Bone marrow (tissue), 2 donors: Measurements from ENCODE around the gene OAT.
"Not testable (repeated sequence)": the region's sequence is repeated elsewhere in the genome, so short reads cannot be mapped to it uniquely, and the experiment has no call there.

Experiments used
- DNase-seq, 2 donors: peaks; one replicate each; lab custom pipeline; 2025; lab: John Stamatoyannopoulos, UW

Gene OAT

DNA sequence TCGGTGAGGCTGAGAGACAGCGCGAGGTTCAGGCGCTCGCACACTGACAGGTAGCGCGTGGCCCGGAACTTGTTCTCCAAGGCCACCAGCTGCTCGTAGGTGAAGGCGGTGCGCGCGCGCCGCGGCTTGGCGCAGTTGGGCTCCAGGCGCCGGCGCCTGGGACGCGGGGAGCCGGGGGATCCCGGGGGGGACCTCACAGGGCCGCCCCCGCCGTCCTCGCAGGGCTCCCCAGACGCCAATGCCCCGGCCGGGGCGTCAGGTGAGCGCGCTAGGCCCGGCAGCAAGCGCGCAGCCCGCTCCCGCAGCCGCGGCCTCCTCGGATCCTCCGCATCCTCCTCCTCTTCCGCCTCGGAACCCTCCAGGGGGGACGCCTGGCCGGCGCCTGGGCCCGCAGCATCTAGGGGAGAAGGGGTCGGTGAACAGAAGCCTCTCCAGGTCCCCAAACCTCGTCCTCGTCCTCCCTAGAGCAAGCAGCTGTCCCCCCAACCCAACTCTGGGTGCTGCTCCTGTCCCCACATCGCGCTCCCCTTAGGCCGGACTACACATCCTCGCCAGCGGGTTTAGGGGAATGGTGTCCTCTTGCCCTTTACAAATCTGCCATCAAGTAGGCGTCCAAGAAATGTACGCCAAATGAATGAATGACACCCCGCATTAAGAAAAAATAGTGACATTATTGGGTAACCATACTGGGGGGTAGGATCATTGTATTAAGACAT lies 29.2 kb upstream of the OAT start:
- DNase-seq = no peak

DNA sequence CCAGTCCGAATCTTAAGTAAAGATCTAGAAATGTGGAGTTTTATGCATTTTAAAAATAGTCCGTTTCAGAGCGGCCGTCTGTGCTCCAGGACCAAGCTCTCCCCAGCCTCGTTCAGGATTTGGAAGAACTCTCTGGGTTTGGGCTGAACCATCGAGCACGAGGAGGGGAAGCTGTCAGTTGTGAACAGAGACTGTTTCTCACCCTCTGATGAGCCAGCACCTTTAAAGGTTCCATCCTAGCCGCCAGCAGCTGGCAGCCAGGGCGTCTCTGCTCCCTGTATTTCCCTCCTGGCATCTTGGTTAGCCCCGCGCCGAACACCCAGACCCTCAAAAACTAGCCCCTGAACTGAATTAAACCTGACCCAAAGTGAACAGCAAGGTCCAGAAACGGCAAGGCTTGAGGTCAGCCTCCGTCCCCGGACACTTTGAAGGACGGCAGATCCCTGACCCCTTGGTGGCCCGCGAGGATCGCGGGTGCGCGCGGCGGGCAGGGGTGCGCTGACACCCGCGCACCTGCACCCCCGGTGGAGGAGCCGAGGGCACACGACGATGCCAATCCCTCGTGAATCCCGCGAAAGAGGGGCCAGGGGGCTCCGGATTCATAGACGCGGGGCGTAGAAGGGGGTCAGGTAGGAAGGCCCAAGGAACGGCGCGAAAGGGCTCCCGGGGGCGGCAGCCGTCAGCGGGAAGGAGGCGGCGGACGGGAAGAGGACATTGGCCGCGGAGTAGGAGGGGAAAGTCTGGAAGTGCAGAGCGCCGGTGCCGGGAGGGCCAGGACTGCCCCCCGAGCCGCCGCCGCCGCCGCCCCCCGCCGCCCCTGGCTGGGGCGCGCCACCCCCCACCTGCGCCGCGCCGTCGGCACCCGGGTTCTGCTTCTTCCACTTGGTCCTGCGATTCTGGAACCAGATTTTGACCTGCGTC lies 28.4 kb upstream of the OAT start:
- DNase-seq = no peak

DNA sequence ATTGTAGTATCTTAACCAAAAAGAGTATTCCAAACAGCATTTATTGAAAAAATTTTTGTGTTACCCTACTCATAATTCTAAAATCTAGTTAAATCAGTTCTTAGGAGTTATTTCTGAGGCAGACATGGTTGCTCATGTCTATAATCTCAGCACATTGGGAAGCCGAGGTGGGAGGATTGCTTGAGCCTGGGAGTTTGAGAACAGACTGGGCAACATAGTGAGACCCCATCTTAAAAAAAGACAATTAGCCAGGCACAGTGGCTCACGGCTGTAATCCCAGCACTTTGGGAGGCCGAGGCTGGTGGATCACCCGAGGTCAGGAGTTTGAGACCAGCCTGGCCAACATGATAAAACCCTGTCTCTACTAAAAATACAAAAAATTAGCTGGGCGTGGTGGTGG lies 23.0 kb upstream of the OAT start:
- DNase-seq = not testable (repeated sequence)

DNA sequence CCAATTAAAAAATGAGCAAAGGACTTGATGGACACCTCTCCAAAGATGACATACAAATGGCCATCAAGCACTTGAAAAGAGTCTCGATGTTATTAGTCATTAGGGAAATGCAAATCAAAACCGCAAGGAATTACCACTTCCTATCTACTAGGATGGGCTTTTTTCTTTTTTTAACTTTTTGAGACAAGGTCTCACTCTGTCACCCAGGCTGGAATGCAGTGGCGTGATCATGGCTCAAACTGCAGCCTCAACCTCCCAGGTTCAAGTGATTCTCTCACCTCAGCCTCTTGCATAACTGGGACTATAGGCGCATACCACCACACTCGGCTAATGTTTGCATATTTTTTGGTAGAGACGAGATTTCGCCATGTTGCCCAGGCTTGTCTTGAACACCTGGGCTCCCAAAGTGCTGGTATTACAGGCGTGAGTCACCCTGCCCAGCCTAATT lies 17.5 kb upstream of the OAT start:
- no peak for DNase-seq

DNA sequence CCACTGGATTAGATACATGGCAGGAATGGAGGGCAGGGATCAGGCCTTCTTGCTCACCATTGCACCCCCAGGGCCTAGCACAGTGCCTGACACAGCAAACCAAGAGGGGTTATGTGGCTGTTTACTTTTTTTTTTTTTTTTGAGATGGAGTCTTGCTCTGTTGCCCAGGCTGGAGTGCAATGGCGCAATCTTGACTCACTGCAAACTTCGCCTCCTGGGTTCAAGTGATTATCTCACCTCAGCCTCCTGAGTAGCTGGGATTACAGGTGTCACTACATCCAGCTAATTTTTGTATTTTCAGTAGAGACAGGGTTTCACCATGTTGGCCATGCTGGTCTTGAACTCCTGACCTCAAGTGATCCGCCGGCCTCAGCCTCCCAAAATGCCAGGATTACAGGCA lies 17.0 kb upstream of the OAT start:
- not testable (repeated sequence) for DNase-seq

DNA sequence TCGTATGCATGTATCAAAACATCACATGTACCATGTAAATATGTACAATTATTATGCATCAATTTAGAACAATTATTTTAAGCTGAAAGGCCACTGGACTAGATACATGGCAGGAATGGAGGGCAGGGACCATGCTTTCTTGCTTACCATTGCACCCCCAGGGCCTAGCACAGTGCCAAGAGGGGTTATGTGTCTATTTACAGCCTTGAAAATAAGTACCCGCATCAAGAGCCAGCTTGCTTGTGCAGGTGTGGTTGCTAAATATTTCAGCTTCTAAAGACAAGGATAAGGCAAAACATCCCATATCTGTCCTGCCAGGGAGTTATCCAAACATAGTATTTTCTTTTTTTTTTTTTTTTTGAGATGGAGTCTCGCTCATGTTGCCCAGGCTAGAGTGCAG lies 14.7 kb upstream of the OAT start:
- DNase-seq = no peak

DNA sequence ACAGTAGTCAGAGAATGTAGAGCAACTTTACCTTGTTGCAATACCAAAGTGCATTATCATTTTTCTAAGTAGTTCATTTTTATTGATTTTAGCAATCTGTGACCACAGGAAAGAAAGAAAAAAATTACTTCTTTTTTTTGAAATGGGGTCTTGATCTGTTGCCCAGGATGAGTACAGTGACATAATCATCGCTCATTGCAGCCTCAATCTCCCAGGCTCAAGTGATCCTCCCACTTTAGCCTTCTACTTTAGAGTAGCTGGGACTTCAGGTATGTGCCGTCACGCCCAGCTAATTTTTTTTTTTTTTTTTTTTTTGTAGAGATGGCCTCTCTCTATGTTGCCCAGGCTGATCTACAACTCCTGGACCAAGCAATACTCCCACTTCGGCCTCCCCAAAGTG lies 11.4 kb upstream of the OAT start:
- DNase-seq = no peak

DNA sequence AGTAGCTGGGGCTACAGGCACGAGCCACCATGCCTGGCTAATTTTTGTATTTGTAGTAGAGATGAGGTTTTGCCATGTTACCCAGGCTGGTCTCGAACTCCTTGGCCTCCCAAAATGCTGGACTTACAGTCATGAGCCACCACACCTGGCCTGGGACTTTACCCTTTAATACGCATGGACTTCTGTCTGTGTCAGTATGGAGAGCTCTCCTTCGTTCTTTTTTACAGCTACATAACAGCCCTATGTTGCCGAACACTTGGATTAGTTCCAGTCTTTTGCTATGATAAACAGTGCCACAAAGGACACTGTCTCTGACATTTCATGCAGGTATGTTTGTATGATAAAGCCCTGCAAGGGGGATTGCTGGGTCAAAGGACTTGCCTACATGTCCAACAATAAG lies 10.9 kb upstream of the OAT start:
- DNase-seq = no peak

DNA sequence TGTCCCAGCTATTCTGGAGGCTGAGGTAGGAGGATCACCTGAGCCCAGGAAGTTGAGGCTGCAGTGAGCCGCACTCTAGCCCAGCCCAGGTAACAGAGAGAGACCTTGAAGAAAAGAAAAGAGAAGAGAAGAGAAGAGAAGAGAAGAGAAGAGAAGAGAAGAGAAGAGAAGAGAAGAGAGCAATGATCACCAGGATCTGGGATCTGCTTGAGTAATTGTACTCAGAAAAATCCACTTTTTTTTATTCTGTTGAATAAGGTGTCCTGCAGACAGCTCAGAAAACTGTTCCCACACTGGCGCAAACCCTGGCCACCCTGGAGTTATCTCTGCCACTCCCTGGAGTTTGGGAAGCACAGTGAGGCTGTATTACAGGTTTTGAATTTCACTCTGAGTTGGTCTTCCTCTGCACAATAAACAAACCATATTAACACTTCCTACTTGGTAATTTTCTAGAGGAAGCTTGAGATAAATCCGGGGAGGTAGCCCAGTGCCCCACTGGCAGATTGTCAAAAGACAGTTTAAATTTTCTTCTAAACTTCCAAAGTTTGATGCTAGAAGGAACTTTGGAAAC lies 9.6 kb upstream of the OAT start:
- DNase-seq = no peak

DNA sequence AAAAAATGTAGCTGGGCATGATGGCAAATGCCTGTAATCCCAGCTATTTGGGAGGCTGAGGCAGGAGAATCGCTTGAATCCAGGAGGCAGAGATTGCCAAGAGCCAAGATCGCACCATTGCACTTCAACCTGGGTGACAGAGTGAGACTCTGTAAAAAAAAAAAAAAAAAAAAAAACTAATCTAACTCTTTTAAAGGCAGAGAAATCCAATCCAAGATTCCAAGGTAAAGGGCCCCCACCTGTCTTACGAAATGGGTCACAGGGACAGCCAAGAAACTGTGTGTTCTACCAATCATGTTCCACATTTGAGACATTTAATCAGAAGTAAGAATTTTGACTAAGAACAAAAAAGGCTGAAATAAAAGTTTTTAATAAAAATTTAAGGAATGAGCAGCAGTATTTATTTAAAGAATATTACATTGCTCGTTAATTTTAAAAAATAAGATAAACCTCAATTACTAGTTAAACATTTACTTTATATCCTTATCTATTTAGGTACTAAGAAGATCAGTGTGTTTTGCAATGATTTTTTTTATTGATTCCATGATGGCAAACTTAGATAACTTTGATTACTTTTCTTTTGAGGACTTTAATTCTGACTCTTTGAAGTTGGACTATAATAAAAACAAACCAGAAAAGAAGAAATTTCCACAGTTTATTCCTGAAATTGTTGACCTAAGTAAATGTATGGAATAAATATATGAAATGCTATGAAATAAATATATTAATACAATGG lies 6.7 kb upstream of the OAT start:
- no peak for DNase-seq

DNA sequence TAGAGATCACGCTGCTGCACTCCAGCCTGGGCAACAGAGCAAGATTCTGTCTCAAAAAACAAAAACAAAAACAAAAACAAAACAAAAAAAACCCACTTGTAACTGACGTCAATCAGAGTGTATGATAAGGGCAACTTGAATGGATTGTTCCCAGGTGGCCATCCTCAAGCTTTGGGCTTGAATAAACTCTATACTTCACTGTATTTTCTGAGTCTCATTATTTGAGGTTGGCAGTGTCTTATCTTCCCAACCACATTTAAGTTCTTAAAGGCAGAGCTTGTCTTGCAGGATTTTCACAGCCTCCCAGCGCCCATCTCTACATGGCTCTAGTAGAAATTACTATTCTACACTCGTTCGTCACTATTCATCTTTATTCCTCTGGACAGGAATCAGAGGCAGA lies 5.1 kb upstream of the OAT start:
- no peak for DNase-seq

DNA sequence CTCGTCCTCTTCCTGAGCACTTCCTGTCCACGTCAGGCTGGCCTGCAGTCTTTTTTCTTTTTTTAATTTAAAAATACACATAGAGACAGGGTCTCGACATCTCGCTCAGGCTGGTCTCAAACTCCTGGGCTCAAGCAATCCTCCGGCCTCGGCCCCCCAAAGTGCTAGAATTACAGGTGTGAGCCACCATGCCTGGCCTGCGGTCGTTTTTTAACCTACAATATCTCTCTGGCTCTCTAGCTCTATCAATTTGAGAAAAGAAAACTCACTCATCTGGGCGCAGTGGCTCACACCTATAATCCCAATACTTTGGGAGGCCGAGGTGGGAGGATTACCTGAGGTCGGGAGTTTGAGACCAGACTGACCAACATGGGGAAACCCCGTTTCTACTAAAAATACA lies 4.0 kb upstream of the OAT start:
- DNase-seq = no peak

DNA sequence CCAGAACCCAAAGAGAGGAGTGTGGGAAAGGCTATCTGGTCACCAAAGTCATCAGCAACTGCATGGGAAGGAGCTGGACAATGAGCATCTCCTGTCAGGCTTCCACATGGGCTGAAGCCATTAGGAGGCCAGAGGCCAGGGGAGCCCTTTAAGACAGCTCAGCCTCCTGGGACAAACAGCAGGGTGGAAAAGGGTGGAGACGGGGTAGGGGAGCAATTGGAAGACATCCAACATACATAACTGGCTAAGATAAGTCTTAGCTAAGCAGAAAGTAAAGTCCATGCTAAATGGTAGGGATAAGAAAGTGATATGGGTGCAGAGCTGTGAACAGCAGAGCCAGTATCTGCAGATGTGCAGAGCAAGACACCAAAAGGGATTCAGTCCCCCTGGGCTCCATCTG lies 1.5 kb upstream of the OAT start:
- no peak for DNase-seq

DNA sequence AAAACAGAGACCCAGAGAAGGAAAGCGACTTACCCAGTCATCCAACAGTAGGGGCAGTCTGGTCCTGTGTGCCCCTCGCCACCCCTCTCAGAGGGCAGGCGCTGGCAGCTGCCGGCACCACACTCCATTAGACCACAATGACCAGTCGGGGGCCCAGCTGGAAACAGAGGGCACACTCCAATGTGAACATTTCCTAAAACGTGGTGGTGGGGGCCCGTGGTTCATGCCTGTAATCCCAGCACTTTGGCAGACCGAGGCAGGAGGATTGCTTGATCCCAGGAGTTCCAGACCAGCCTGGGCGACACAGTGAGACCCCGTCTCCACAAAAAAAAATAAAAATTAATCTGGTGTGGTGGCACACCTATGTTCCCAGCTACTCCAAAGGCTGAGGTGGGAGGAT lies 912 bp upstream of the OAT start:
- DNase-seq = no peak

DNA sequence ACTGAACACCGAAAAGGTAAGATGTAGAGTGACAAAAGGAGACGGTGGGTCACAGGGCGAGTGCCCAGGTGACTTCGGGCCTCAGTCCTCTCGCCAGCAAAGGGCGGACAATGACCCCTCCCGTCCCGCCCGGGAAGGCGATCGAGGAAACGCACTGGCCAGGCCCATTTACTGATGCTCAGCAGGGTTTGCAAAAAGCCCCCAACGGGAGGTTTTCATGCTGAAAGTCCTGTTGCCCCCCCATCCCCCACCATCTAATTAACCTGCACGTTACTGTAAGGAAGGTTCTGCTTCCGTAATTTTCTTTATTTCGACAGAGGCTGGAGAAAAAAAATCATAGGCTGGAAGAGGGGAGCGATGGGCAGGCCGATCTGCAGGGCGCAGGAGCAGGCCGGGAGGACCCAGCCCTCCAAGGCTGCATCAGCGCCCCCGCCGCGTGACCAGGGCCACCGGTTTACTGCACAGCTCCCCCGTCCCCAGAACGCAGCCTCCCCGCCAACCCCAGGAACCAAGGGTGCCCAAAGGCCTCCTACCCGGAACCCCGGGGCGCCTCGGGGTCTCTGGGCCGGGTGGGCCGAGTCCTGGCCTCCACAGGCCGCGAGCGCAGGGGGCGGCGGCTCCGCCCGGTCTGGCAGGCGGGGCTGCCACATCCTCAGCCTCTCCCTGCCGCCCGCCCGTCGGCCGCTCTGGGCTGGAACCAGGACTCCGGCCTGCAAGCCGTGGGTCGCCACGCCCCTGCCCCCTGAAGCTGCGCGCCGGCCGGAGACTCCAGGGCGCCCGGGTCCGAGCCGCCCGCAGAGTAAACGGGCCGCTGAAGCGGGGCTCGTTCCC lies 613 bp downstream of the OAT start:
- peak; percentile 5 to 35 for DNase-seq

DNA sequence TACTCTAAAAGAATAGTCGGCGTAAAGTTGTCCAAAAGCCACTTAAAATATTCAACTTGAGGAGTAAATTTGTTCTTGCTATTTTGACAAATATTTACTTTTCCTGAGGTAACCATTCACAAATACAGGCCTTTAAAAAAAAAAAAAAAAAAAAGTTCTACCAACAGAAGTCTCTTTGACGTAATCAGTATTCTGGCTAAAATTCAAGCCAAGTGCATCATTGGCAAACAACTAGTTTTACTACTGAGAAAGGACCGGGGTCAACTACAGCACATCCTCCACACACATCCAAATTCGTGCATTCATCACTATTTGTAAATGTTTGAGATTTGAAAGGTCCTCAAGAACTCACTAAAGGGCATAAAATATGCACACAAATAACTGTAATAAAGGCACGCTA lies 2.0 kb downstream of the OAT start:
- no peak for DNase-seq

DNA sequence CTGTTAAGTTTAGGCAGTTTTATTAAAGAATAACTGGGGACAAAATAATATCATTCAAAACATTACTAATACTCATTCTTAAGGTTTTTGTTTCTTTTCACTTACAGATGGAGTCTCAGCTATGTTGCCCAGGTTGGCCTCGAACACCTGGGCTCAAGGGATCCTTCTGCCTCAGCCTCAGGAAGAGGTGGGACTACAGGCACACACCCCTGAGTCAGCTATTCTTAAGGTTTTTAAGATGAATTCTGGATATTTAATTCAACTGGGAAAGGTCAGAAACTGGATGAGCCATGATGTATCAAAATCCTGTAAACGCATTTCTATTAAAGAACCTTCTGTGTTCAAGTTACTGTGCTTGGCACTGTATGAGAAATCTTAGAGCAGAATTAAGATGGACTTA lies 3.5 kb downstream of the OAT start:
- DNase-seq = no peak

DNA sequence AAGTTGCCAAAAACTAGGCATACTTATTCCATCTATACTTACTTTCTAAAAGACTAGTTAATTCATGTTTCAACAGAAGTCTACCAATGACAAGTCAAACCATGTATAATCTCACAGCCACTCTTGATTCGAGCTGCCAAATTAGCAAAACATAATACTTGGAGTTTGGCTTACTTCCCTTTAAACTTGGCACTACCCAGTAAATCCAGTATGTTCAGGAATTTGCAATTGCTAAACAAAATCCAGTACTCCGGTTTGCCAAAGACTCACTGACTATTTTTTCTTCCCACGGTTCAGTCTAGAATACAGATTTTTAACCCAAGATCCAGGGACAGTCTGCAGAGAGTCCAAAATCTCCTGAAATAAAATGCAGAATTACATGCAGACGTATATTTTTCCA lies 4.6 kb downstream of the OAT start:
- no peak for DNase-seq

DNA sequence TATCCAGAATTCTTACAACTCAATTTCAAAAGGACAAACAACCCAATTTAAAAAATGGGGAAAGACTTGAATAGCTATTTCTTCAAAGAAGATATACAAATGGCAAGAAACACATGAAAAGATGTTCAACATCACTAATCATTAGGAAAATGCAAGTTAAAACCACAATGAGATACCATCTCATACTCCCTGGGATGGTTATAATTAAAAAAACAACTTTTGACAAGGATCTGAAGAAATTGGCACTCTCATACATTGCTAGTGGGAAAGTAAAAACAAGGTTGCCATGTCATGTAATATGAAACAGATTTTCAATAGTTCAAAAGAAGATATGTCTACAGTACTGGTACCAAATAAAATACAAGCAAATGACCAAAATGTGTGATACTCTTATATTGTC lies 9.0 kb downstream of the OAT start:
- no peak for DNase-seq

DNA sequence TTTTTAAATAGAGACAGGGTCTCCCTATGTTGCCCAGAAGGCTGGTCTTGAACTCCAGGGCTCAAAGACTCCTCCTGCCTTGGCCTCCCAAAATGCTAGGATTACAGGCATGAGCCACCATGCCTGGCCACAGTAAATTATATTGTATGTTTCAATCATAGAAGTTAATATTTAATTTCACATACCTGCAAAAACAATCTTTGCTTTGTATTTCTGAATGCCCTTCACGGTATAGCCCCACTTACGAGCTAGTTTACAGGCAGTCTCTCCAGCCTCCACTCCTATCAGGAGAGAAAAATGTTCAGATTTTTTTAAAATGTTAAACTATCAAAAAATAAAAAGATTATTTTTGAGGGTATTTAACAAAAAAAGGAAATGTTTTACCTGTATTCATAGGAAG lies 10.4 kb downstream of the OAT start:
- DNase-seq = no peak

DNA sequence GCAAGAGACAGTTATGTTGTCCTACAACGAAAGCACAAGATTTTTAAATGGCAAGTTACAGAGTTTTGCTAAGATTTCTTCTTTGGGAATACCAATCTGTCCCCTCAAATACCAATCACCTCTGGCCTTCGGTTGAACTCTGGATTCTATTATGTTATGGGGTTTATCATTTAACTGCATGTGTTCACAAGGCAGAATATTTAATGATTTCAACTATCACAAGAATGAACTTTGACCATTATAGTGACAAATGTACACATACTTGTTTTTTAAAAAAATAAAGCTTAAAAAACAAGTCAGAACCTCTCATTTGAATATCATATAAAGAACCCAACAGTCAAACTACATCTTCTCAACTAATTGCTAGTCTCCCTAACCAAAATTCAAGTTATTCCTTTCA lies 11.3 kb downstream of the OAT start:
- DNase-seq = no peak

DNA sequence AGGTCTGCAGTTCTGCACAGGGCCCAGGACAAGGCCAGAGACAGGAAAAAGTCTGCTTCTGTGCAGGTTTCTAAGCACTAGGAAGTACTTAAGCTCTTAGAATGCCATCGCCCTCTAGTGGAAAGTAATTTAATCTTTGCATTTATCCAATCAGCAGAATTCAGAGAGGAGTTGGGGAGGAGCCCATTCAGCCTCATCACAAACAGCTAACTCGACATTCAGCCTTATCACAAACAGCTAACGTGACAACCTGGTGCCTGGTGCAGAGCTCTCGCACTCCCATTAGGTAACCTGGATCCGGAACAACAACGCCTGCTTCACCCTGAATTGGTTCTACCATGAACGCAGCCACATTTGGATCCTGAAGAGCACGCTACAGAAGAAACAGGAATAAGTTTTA lies 15.2 kb downstream of the OAT start:
- peak in 1 of 2 donors; percentile 72 for DNase-seq
